ENCODE measurements around the gene MAP3K10. TPM values are rescaled to one million over a fixed set of nuclear protein-coding genes. Genes with fewer than 3 reads are reported as not detected.

MAP3K10 gene
- total RNA-seq, 1 donor from 2014 or later = 5.7 TPM

- H3K4me3 ChIP-seq = no peak overlapping the region
- no peak for TF ChIP-seq EZH2phosphoT487 (IDR thresholded peaks at IDR 0.05)
- no peak overlapping the region for H3K4me3 Mint-ChIP-seq
- peak overlapping the region; percentile 24 for H2AFZ ChIP-seq (replicated peaks)
- H4K20me1 ChIP-seq (ENCODE audit: low read depth) = no peaks in the 10 kb centered on the region
- no peaks in the 10 kb centered on the region for H3K27me3 ChIP-seq
- no peaks in the 10 kb centered on the region for H3F3A ChIP-seq (ENCODE audit: low read depth)
- no peaks in the 10 kb centered on the region for H3K9me3 ChIP-seq (ENCODE audit: low read depth)
- H3K27ac Mint-ChIP-seq = no peak overlapping the region
- H3K4me2 ChIP-seq = no peak overlapping the region
- H3K4me1 Mint-ChIP-seq = no peaks in the 10 kb centered on the region
- no peak overlapping the region for H3K27ac ChIP-seq
- DNase-seq (ENCODE audit: low spot score) = no peak
- H3K9ac ChIP-seq = no peak overlapping the region
- no peaks in the 10 kb centered on the region for H3K4me1 ChIP-seq
- peaks cover 11% of the 10 kb centered on the region for H3K27me3 Mint-ChIP-seq (ENCODE audit: insufficient read depth, low read depth)
- no peaks in the 10 kb centered on the region for H3K36me3 ChIP-seq
- no peaks in the 10 kb centered on the region for H3K36me3 Mint-ChIP-seq
- no peaks in the 10 kb centered on the region for H3K9me3 Mint-ChIP-seq
- H3K79me2 ChIP-seq (ENCODE audit: low read depth) = no peaks in the 10 kb centered on the region
Measured at GRCh38 chr19:40147693-40148347, 43.4 kb upstream of the MAP3K10 start.

GRCh38 chr19:40149501-40149900 is 41.7 kb upstream of the MAP3K10 start:
- Histone ChIP-seq H3K36me3 (no peaks in the 10 kb centered on the region), H3F3A (ENCODE audit: low read depth) (no peaks in the 10 kb centered on the region), H4K20me1 (ENCODE audit: low read depth) (no peaks in the 10 kb centered on the region), H3K9me3 (ENCODE audit: low read depth) (no peaks in the 10 kb centered on the region), H2AFZ (replicated peaks) (no peak overlapping the region), H3K4me3 (no peak overlapping the region), H3K4me2 (no peak overlapping the region), H3K79me2 (ENCODE audit: low read depth) (no peaks in the 10 kb centered on the region), H3K4me1 (no peaks in the 10 kb centered on the region), H3K27ac (no peak overlapping the region), H3K27me3 (no peaks in the 10 kb centered on the region), H3K9ac (no peak overlapping the region)
- Mint-ChIP-seq H3K4me3 (no peak overlapping the region), H3K36me3 (no peaks in the 10 kb centered on the region), H3K9me3 (no peaks in the 10 kb centered on the region), H3K27me3 (ENCODE audit: insufficient read depth, low read depth) (peaks cover 10% of the 10 kb centered on the region), H3K27ac (no peak overlapping the region), H3K4me1 (no peaks in the 10 kb centered on the region)
- TF ChIP-seq EZH2phosphoT487 (IDR thresholded peaks at IDR 0.05) (no peak), EZH2 (IDR thresholded peaks at IDR 0.05) (no peak), CTCF (IDR thresholded peaks at IDR 0.05) (no peak)
- no peak for DNase-seq (ENCODE audit: low spot score)

- no peak overlapping the region for H2AFZ ChIP-seq (replicated peaks)
- H3K27me3 ChIP-seq = no peaks in the 10 kb centered on the region
- H3K4me1 Mint-ChIP-seq = no peaks in the 10 kb centered on the region
- H3K4me1 ChIP-seq = no peaks in the 10 kb centered on the region
- H3K27ac ChIP-seq = no peak overlapping the region
- H3K27ac Mint-ChIP-seq = no peak overlapping the region
- TF ChIP-seq EZH2 (IDR thresholded peaks at IDR 0.05) (no peak), EZH2phosphoT487 (IDR thresholded peaks at IDR 0.05) (no peak), CTCF (IDR thresholded peaks at IDR 0.05) (no peak)
- no peak for DNase-seq (ENCODE audit: low spot score)
- no peak overlapping the region for H3K4me3 ChIP-seq
- H3F3A ChIP-seq (ENCODE audit: low read depth) = no peaks in the 10 kb centered on the region
- no peak overlapping the region for H3K9ac ChIP-seq
- no peaks in the 10 kb centered on the region for H3K36me3 ChIP-seq
- H3K4me3 Mint-ChIP-seq = no peak overlapping the region
- H3K9me3 Mint-ChIP-seq = no peaks in the 10 kb centered on the region
- H3K36me3 Mint-ChIP-seq = no peaks in the 10 kb centered on the region
- no peaks in the 10 kb centered on the region for H4K20me1 ChIP-seq (ENCODE audit: low read depth)
- peaks cover 10% of the 10 kb centered on the region for H3K27me3 Mint-ChIP-seq (ENCODE audit: insufficient read depth, low read depth)
- H3K4me2 ChIP-seq = no peak overlapping the region
- no peaks in the 10 kb centered on the region for H3K79me2 ChIP-seq (ENCODE audit: low read depth)
- no peaks in the 10 kb centered on the region for H3K9me3 ChIP-seq (ENCODE audit: low read depth)
Measured at GRCh38 chr19:40150170-40150569, 41.1 kb upstream of the MAP3K10 start.

GRCh38 chr19:40154121-40154680 is 37.0 kb upstream of the MAP3K10 start:
- no peaks in the 10 kb centered on the region for H3K4me1 ChIP-seq
- H3K4me3 ChIP-seq = no peak overlapping the region
- peaks cover 2% of the 10 kb centered on the region for H3K9me3 Mint-ChIP-seq
- H3K9me3 ChIP-seq (ENCODE audit: low read depth) = no peaks in the 10 kb centered on the region
- H3K79me2 ChIP-seq (ENCODE audit: low read depth) = no peaks in the 10 kb centered on the region
- H3K27ac ChIP-seq = no peak overlapping the region
- H3K36me3 ChIP-seq = no peaks in the 10 kb centered on the region
- H3K4me3 Mint-ChIP-seq = no peak overlapping the region
- H4K20me1 ChIP-seq (ENCODE audit: low read depth) = no peaks in the 10 kb centered on the region
- H2AFZ ChIP-seq (replicated peaks) = no peak overlapping the region
- no peaks in the 10 kb centered on the region for H3F3A ChIP-seq (ENCODE audit: low read depth)
- H3K36me3 Mint-ChIP-seq = no peaks in the 10 kb centered on the region
- no peak overlapping the region for H3K9ac ChIP-seq
- TF ChIP-seq EZH2phosphoT487 (IDR thresholded peaks at IDR 0.05) (no peak), CTCF (IDR thresholded peaks at IDR 0.05) (no peak)
- peaks cover 6% of the 10 kb centered on the region for H3K27me3 Mint-ChIP-seq (ENCODE audit: insufficient read depth, low read depth)
- DNase-seq (ENCODE audit: low spot score) = no peak
- no peaks in the 10 kb centered on the region for H3K27me3 ChIP-seq
- H3K27ac Mint-ChIP-seq = no peak overlapping the region
- no peak overlapping the region for H3K4me2 ChIP-seq
- no peaks in the 10 kb centered on the region for H3K4me1 Mint-ChIP-seq
